Spleen (tissue), 11 donors: ENCODE measurements around the gene TIPRL. TPM values are rescaled to one million over a fixed set of nuclear protein-coding genes. Genes with fewer than 3 reads are reported as not detected.

Source experiments
- DNase-seq: peaks from one replicate; pipeline ENCODE4 v3.0.0-alpha.2; 2020
- H3K27ac ChIP-seq, 8 donors: fragments of 200-600 bp; sonication (generic) in 7 of 8; 1 replicate in 4 of 8; 2 replicates in 4 of 8; pipeline versions ENCODE4 v1.5.0 to v1.8.0; 2016 to 2021; ENCODE audit warnings: inconsistent platforms in 4 of 8, mild to moderate bottlenecking in 4 of 8, moderate library complexity in 1 of 8
- H3K27me3 ChIP-seq, 7 donors: fragments of 200-600 bp; sonication (generic) in 6 of 7; replicated peaks in 1 of 7; 1 replicate in 4 of 7; 2 replicates in 3 of 7; pipeline versions ENCODE4 v1.5.0 to v1.8.0; 2016 to 2021; ENCODE audit warnings: inconsistent platforms in 3 of 7, mild to moderate bottlenecking in 1 of 7
- H3K36me3 ChIP-seq, 6 donors: fragments of 200-600 bp; sonication (generic) in 5 of 6; 1 replicate in 4 of 6; 2 replicates in 2 of 6; pipeline versions ENCODE4 v1.5.0 to v1.8.0; 2016 to 2021; ENCODE audit warnings: inconsistent platforms in 2 of 6
- H3K4me1 ChIP-seq, 6 donors: fragments of 200-600 bp; sonication (generic) in 5 of 6; 1 replicate in 3 of 6; 2 replicates in 3 of 6; pipeline versions ENCODE4 v1.5.0 to v1.8.0; 2016 to 2021; ENCODE audit warnings: inconsistent platforms in 3 of 6
- H3K4me3 ChIP-seq, 8 donors: fragments of 200-600 bp; sonication (generic) in 7 of 8; 1 replicate in 4 of 8; 2 replicates in 4 of 8; pipeline versions ENCODE4 v1.5.0 to v1.8.0; 2016 to 2021; ENCODE audit warnings: inconsistent platforms in 4 of 8, mild to moderate bottlenecking in 4 of 8, moderate library complexity in 2 of 8
- H3K9me3 ChIP-seq, 8 donors: fragments of 200-600 bp; sonication (generic) in 7 of 8; 1 replicate in 4 of 8; 2 replicates in 4 of 8; pipeline versions ENCODE4 v1.5.0 to v1.8.0; 2016 to 2021; ENCODE audit warnings: inconsistent platforms in 4 of 8
- CTCF ChIP-seq, 11 experiments: fragments of 200-600 bp in 7 of 11; fragments of 450-650 bp in 4 of 11; sonication (generic) in 4 of 11; IDR thresholded peaks in 8 of 11; conservative IDR thresholded peaks in 3 of 11; 1 replicate in 7 of 11; 2 replicates in 4 of 11; pipeline versions ENCODE4 v1.4.0 to v1.8.0; 2016 to 2021; ENCODE audit warnings: antibody characterized with exemption in 11 of 11, inconsistent platforms in 4 of 11, mild to moderate bottlenecking in 1 of 11
- POLR2A ChIP-seq, 3 donors: fragments of 450-650 bp; IDR thresholded peaks; one replicate each; pipeline ENCODE4 v1.5.1; 2017; ENCODE audit warnings: antibody characterized with exemption in 3 of 3, mild to moderate bottlenecking in 1 of 3
- POLR2AphosphoS5 ChIP-seq, 3 donors: sonication (generic); formaldehyde crosslinking; IDR thresholded peaks; one replicate each; pipeline ENCODE4 v1.5.1; 2017; ENCODE audit warnings: antibody characterized with exemption in 3 of 3
- WGBS, 5 donors: extraction: QIAGEN DNeasy Blood & Tissue Kit in 3 of 5; methylation state at CpG; one replicate each; pipeline versions ENCODE4 v1.1.5 to v1.1.7; 2013 to 2018; 5-methylcytosine and 5-hydroxymethylcytosine counted together
- intact Hi-C: fragments of 100-400 bp; cut with DNase I; formaldehyde crosslinking; loops from one replicate; pipeline ENCODE4 v1.15.0; 2023; ENCODE audit warnings: low total_unique reads
- polyA plus RNA-seq, 3 donors: library from polyadenylated mRNA; stranded (reverse); fragments of 200-250 nt; gene quantifications; one replicate each; pipeline ENCODE4 v1.2.1, GENCODE V29; 2013
- total RNA-seq, 7 donors: library from RNA; depleted of rRNA in 3 of 7; stranded (reverse); fragments of >200 nt in 3 of 7; fragmentation: NEBNext Ultra II Directional in 4 of 7; extraction: Animal tissue kit (Norgen Biotek cat#: 25700) in 4 of 7; gene quantifications; one replicate each; pipeline versions ENCODE4 v1.1.0 to v1.2.1, GENCODE V29; 2016 to 2021
- donor health status: healthy with polysubstance abuse.
- donor health status: DM: no; HTN: no; CAD: no; lungs with moderate emphysema.
- donor health status: DM: no; HTN: no; CAD: no.
- donor health status: Bipolar disorder and iron deficiency.
- donor health status: healthy.
- donor health status: DM: no; HTN: no; CAD: no.
- donor health status: DM: yes; HTN: yes; CAD: no.

The TIPRL gene
- total and polyA plus RNA-seq, 10 donors, result 10.1 to 26.3 (median 17.5) TPM

GRCh38 chr1:168159251-168159650 is 19.5 kb upstream of the TIPRL start:
- Histone ChIP-seq H3K27me3 (no peaks in the 10 kb centered on the region), H3K4me1 (peaks cover 0 to 6% (median 0%) of the 10 kb centered on the region in 6 donors), H3K27ac (no peak overlapping the region), H3K9me3 (peaks cover 0 to 50% (median 39%) of the 10 kb centered on the region in 8 donors), H3K4me3 (no peak overlapping the region), H3K36me3 (no peaks in the 10 kb centered on the region)
- TF ChIP-seq CTCF (IDR thresholded peaks at IDR 0.05 in 8 of 11, conservative IDR thresholded peaks at IDR 0.05 in 3 of 11), result no peak
- no peak for DNase-seq
- intact Hi-C loops, result no loop called here
- 35 to 71% (median 66%) methylated on average over 1 of the region's 1 CpG for WGBS, 5 donors

- TF ChIP-seq POLR2AphosphoS5 (IDR thresholded peaks at IDR 0.05), result no peak
- TF ChIP-seq CTCF (IDR thresholded peaks at IDR 0.05 in 8 of 11, conservative IDR thresholded peaks at IDR 0.05 in 3 of 11), result no peak
- no peak for TF ChIP-seq POLR2A (IDR thresholded peaks at IDR 0.05)
- Histone ChIP-seq H3K27me3 (no peaks in the 10 kb centered on the region), H3K9me3 (peaks cover 0 to 50% (median 39%) of the 10 kb centered on the region in 8 donors), H3K4me1 (peaks cover 0 to 6% (median 0%) of the 10 kb centered on the region in 6 donors), H3K27ac (no peak overlapping the region), H3K4me3 (no peak overlapping the region), H3K36me3 (no peaks in the 10 kb centered on the region)
- no peak for DNase-seq
- intact Hi-C loops, result no loop called here
- 89 to 96% (median 91%) methylated on average over 1 of the region's 1 CpG for WGBS, 5 donors
Observed at GRCh38 chr1:168159979-168160378, 18.8 kb upstream of the TIPRL start.

- Histone ChIP-seq H3K27ac (no peak overlapping the region), H3K36me3 (no peaks in the 10 kb centered on the region), H3K27me3 (no peaks in the 10 kb centered on the region), H3K4me3 (no peak overlapping the region), H3K9me3 (peaks cover 0 to 49% (median 39%) of the 10 kb centered on the region in 8 donors), H3K4me1 (peaks cover 0 to 6% (median 0%) of the 10 kb centered on the region in 6 donors)
- 50 to 75% (median 71%) methylated on average over 1 to 2 of the region's 2 CpGs for WGBS, 5 donors
- DNase-seq, result no peak
- intact Hi-C loops, result no loop called here
- TF ChIP-seq POLR2AphosphoS5 (IDR thresholded peaks at IDR 0.05) (no peak), CTCF (IDR thresholded peaks at IDR 0.05 in 8 of 11, conservative IDR thresholded peaks at IDR 0.05 in 3 of 11) (no peak), POLR2A (IDR thresholded peaks at IDR 0.05) (no peak)
Observed at GRCh38 chr1:168161459-168161858, 17.3 kb upstream of the TIPRL start.

- H3K9me3 ChIP-seq, result peaks cover 0 to 27% (median 23%) of the 10 kb centered on the region in 8 donors
- TF ChIP-seq POLR2AphosphoS5 (IDR thresholded peaks at IDR 0.05) (no peak), POLR2A (IDR thresholded peaks at IDR 0.05) (no peak), CTCF (IDR thresholded peaks at IDR 0.05 in 8 of 11, conservative IDR thresholded peaks at IDR 0.05 in 3 of 11) (no peak)
- WGBS, 5 donors, result 14 to 36% (median 22%) methylated on average over 3 of the region's 3 CpGs
- peaks cover 0 to 6% (median 0%) of the 10 kb centered on the region in 6 donors for H3K4me1 ChIP-seq
- no peak for DNase-seq
- no peaks in the 10 kb centered on the region for H3K36me3 ChIP-seq
- no peaks in the 10 kb centered on the region for H3K27me3 ChIP-seq
- H3K27ac ChIP-seq, result no peak overlapping the region
- H3K4me3 ChIP-seq, result no peak overlapping the region
- intact Hi-C loops, result no loop called here
Observed at GRCh38 chr1:168163670-168164069, 15.1 kb upstream of the TIPRL start.
